Ovary (tissue), 9 donors: ENCODE data around the gene IGSF9B. TPM values are rescaled to one million over a fixed set of nuclear protein-coding genes. Genes with fewer than 3 reads are reported as not detected.

ENCODE experiments used
- DNase-seq, 5 donors: peaks; one replicate each; pipeline ENCODE4 v3.0.0-alpha.2; 2019 to 2020
- H3K27ac ChIP-seq, 2 donors: fragments of 200-600 bp; one replicate each; pipeline versions ENCODE4 v1.5.1 to v1.8.0; 2019 to 2022
- H3K27me3 ChIP-seq: fragments of 200-600 bp; one replicate; pipeline ENCODE4 v1.8.0; 2022
- H3K36me3 ChIP-seq: fragments of 200-600 bp; sonication (generic); one replicate; pipeline ENCODE4 v1.5.1; 2019
- H3K4me1 ChIP-seq: one replicate; pipeline ENCODE4 v1.8.1; 2013; ENCODE audit warnings: mild to moderate bottlenecking, moderate library complexity; ENCODE audit not compliant: insufficient read depth
- H3K4me3 ChIP-seq: fragments of 200-600 bp; sonication (generic); one replicate; pipeline ENCODE4 v1.5.1; 2017
- H3K9me3 ChIP-seq, 2 donors: fragments of 200-600 bp in 1 of 2; sonication (generic) in 1 of 2; one replicate each; pipeline versions ENCODE4 v1.5.1 to v1.8.1; 2013 to 2019; ENCODE audit warnings: mild to moderate bottlenecking in 1 of 2, moderate library complexity in 1 of 2
- EP300 ChIP-seq: sonication (generic); formaldehyde crosslinking; IDR thresholded peaks from one replicate; pipeline ENCODE4 v1.6.1; 2017; ENCODE audit warnings: antibody characterized with exemption
- POLR2A ChIP-seq: fragments of 450-650 bp; IDR thresholded peaks from one replicate; pipeline ENCODE4 v1.6.1; 2017; ENCODE audit warnings: antibody characterized with exemption, mild to moderate bottlenecking, moderate library complexity
- WGBS, 3 donors: extraction: QIAGEN DNeasy Blood & Tissue Kit in 1 of 3; methylation state at CpG; one replicate each; pipeline versions ENCODE4 v1.1.5 to v1.1.7; 2013 to 2017; 5-methylcytosine and 5-hydroxymethylcytosine counted together
- intact Hi-C, 4 donors: fragments of 100-400 bp; cut with DNase I; formaldehyde crosslinking; loops; one replicate each; pipeline versions ENCODE4 v1.11.0 to v1.15.1; 2022 to 2023
- polyA plus RNA-seq, 2 donors: library from polyadenylated mRNA; stranded (reverse); fragments of 200-250 nt in 1 of 2; fragments of 350-450 nt in 1 of 2; fragmentation: Illumina TruSeq in 1 of 2; extraction: RNeasy Lipid Tissue Mini Kit (QIAGEN cat#74804) in 1 of 2; gene quantifications; one replicate each; pipeline ENCODE4 v1.2.3, GENCODE V29; 2013 to 2014
- total RNA-seq, 7 donors: library from RNA; depleted of rRNA in 2 of 7; stranded (reverse); fragments of >200 nt in 2 of 7; fragmentation: NEBNext Ultra II Directional in 3 of 7; extraction: Animal tissue kit (Norgen Biotek cat#: 25700) in 3 of 7; gene quantifications; one replicate each; pipeline versions ENCODE4 v1.1.0 to v1.2.4, GENCODE V29; 2016 to 2023
- TF ChIP-seq, protein P1 (sequence below), 3 donors: fragments of 450-650 bp in 2 of 3; fragments of 200-600 bp in 1 of 3; IDR thresholded peaks; one replicate each; pipeline versions ENCODE4 v1.5.1 to v1.8.0; 2016 to 2022; ENCODE audit warnings: antibody characterized with exemption in 3 of 3, mild to moderate bottlenecking in 1 of 3
- donor health status: DM: no; HTN: no; CAD: no; lungs with moderate emphysema.
- donor health status: DM: no; HTN: no; CAD: no.
- donor health status: Bipolar disorder and iron deficiency.
- donor health status: DM: yes; HTN: yes; CAD: no.
- donor health status: DM: no; HTN: no; CAD: no.
- donor health status: DM: yes; HTN: yes; CAD: no.

The IGSF9B gene
- total and polyA plus RNA-seq, 9 donors, result 0.48 to 15.4 (median 4.7) TPM

DNA sequence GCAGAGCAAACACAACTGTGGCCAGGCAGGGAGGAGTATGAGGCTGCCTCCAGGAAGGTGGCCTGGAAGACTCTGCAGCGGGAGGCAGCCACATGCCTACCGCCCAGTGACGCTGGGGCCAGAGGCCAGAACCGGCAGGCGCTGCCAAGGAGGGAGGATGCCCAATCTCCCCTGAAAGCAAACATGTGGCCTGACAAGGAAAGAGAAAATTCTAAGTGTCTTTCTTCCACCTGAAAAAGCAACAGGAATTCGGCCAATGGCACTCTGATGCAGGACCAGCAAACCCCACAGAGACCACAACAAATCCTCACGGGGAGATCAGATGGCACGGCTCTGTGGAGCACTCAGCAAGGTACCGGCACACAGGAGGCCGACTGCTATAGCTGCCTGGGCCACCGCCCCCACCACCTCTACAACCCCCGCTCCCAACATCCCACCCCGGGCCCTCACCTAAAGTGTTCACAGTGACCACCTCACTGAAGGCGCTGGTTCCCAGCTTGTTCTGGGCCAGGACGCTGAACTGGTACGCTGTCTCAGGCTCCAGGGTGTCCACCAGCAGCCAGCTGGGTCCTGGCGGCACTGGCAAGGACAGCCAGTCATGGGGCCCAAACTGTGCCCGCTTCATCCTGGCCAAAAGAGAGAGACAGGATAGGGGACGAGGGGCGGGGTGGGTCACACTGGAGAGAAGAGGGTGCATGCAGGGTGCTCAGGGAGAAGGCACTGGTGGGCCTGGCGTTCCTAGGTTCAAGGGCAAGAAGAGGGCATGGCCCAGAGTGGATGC, 30.1 kb downstream of the IGSF9B start:
- WGBS, 3 donors, result 83 to 91% (median 87%) methylated on average over 20 to 21 of the region's 21 CpGs
- intact Hi-C loops, result loop anchor here in 3 of 4 donors (10.0 kb wide), 1 partner anchor 218 kb away; no protein-coding TSS in a partner anchor
- no peak overlapping the region for H3K4me3 ChIP-seq
- H3K36me3 ChIP-seq, result no peaks in the 10 kb centered on the region
- no peaks in the 10 kb centered on the region for H3K27me3 ChIP-seq
- H3K27ac ChIP-seq, result no peak overlapping the region
- no peaks in the 10 kb centered on the region for H3K9me3 ChIP-seq
- DNase-seq, result no peak
- TF ChIP-seq, protein P1, sequence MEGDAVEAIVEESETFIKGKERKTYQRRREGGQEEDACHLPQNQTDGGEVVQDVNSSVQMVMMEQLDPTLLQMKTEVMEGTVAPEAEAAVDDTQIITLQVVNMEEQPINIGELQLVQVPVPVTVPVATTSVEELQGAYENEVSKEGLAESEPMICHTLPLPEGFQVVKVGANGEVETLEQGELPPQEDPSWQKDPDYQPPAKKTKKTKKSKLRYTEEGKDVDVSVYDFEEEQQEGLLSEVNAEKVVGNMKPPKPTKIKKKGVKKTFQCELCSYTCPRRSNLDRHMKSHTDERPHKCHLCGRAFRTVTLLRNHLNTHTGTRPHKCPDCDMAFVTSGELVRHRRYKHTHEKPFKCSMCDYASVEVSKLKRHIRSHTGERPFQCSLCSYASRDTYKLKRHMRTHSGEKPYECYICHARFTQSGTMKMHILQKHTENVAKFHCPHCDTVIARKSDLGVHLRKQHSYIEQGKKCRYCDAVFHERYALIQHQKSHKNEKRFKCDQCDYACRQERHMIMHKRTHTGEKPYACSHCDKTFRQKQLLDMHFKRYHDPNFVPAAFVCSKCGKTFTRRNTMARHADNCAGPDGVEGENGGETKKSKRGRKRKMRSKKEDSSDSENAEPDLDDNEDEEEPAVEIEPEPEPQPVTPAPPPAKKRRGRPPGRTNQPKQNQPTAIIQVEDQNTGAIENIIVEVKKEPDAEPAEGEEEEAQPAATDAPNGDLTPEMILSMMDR (IDR thresholded peaks at IDR 0.05), result no peak
- TF ChIP-seq EP300 (no peak), POLR2A (no peak)
- no peaks in the 10 kb centered on the region for H3K4me1 ChIP-seq

- 88 to 94% (median 94%) methylated on average over 20 of the region's 20 CpGs for WGBS, 3 donors
- no peak overlapping the region for H3K4me3 ChIP-seq
- no peaks in the 10 kb centered on the region for H3K36me3 ChIP-seq
- no peak overlapping the region for H3K27ac ChIP-seq
- no peaks in the 10 kb centered on the region for H3K4me1 ChIP-seq
- no peak for TF ChIP-seq POLR2A
- no peak for TF ChIP-seq EP300
- TF ChIP-seq, protein P1 (IDR thresholded peaks at IDR 0.05), result no peak
- intact Hi-C loops, result loop anchor here in 3 of 4 donors (10.0 kb wide), 1 partner anchor 219 kb away; no protein-coding TSS in a partner anchor
- H3K27me3 ChIP-seq, result no peaks in the 10 kb centered on the region
- no peaks in the 10 kb centered on the region for H3K9me3 ChIP-seq
- DNase-seq, result no peak
Observed at GRCh38 chr11:133925756-133926155, 31.0 kb downstream of the IGSF9B start.

DNA sequence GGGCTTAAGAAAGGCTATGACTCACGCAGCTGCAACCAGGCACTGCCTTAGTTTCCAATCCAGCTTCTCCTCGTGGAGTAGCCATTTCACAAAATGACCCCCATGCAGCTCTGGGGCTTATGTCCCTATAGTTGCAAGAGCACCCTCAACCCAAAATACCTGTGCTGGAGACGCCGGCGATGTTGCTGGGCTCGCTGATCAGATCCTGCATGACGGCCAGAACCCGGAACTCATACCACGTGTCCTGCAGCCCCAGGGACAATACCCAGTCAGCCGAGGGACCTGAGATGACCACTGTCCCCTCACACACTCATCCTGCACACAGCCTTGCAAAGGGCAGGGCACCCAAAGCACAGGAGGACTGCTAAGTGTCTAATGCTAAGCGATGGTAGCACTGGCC, 32.1 kb downstream of the IGSF9B start:
- Histone ChIP-seq H3K9me3 (no peaks in the 10 kb centered on the region), H3K27me3 (no peaks in the 10 kb centered on the region), H3K27ac (no peak overlapping the region), H3K36me3 (no peaks in the 10 kb centered on the region), H3K4me3 (no peak overlapping the region), H3K4me1 (no peaks in the 10 kb centered on the region)
- TF ChIP-seq POLR2A (no peak), EP300 (no peak)
- TF ChIP-seq, protein P1 (IDR thresholded peaks at IDR 0.05), result no peak
- intact Hi-C loops, result loop anchor here in 3 of 4 donors (10.0 kb wide), 1 partner anchor 220 kb away; no protein-coding TSS in a partner anchor
- no peak for DNase-seq
- WGBS, 3 donors, result 92 to 96% (median 92%) methylated on average over 11 of the region's 11 CpGs

- intact Hi-C loops, result loop anchor here in 3 of 4 donors (10.0 kb wide), 1 partner anchor 223 kb away; no protein-coding TSS in a partner anchor
- DNase-seq, result no peak
Observed at GRCh38 chr11:133922078-133922870, 34.5 kb downstream of the IGSF9B start.

More at GRCh38 chr11:133922078-133922870, 34.5 kb downstream of the IGSF9B start:
- Histone ChIP-seq H3K27ac (no peak overlapping the region), H3K27me3 (no peaks in the 10 kb centered on the region), H3K4me1 (no peaks in the 10 kb centered on the region), H3K36me3 (no peaks in the 10 kb centered on the region), H3K9me3 (no peaks in the 10 kb centered on the region), H3K4me3 (no peak overlapping the region)
- no peak for TF ChIP-seq POLR2A
- TF ChIP-seq, protein P1 (IDR thresholded peaks at IDR 0.05), result no peak
- TF ChIP-seq EP300, result no peak
- 92 to 95% (median 94%) methylated on average over 23 of the region's 23 CpGs for WGBS, 3 donors
